Thyroid gland (tissue), 4 donors: ENCODE results near the gene CX3CR1. TPM values are rescaled to one million over a fixed set of nuclear protein-coding genes. Genes with fewer than 3 reads are reported as not detected.

Experiments used
- DNase-seq, 2 donors: peaks; one replicate each; pipeline ENCODE4 v3.0.0-alpha.2; 2019
- H3K27ac ChIP-seq, 3 donors: fragments of 200-600 bp; sonication (generic); 1 replicate in 2 of 3; 2 replicates in 1 of 3; pipeline ENCODE4 v1.5.1; 2016 to 2019; ENCODE audit warnings: mild to moderate bottlenecking in 1 of 3, moderate library complexity in 1 of 3
- H3K27me3 ChIP-seq: fragments of 200-600 bp; sonication (generic); one replicate; pipeline ENCODE4 v1.5.1; 2019
- H3K36me3 ChIP-seq, 2 donors: fragments of 200-600 bp; sonication (generic); one replicate each; pipeline ENCODE4 v1.5.1; 2016 to 2019
- H3K4me1 ChIP-seq, 2 donors: fragments of 200-600 bp; sonication (generic); one replicate each; pipeline ENCODE4 v1.5.1; 2017 to 2019
- H3K4me3 ChIP-seq, 3 donors: fragments of 200-600 bp; sonication (generic); replicated peaks in 1 of 3; 1 replicate in 2 of 3; 2 replicates in 1 of 3; pipeline ENCODE4 v1.5.1; 2016; ENCODE audit warnings: mild to moderate bottlenecking in 1 of 3
- H3K9me3 ChIP-seq: fragments of 200-600 bp; sonication (generic); one replicate; pipeline ENCODE4 v1.5.1; 2017
- POLR2A ChIP-seq, 2 donors: fragments of 450-650 bp; IDR thresholded peaks; one replicate each; pipeline ENCODE4 v1.6.1; 2017; ENCODE audit warnings: antibody characterized with exemption in 2 of 2, mild to moderate bottlenecking in 2 of 2, moderate library complexity in 1 of 2
- WGBS, 2 donors: methylation state at CpG; one replicate each; pipeline ENCODE4 v1.1.5; 2017; 5-methylcytosine and 5-hydroxymethylcytosine counted together
- intact Hi-C: fragments of 100-400 bp; cut with DNase I; formaldehyde crosslinking; loops from one replicate; pipeline ENCODE4 v1.15.1; 2023
- total RNA-seq, 4 donors: library from RNA; depleted of rRNA; stranded (reverse); fragments of >200 nt; gene quantifications; one replicate each; pipeline ENCODE4 v1.2.3, GENCODE V29; 2016
- TF ChIP-seq, protein P1 (sequence below), 6 experiments: fragments of 200-600 bp in 3 of 6; fragments of 450-650 bp in 3 of 6; sonication (generic) in 3 of 6; IDR thresholded peaks; one replicate each; pipeline ENCODE4 v1.5.1; 2016 to 2019; ENCODE audit warnings: antibody characterized with exemption in 6 of 6, mild to moderate bottlenecking in 2 of 6, inconsistent platforms in 1 of 6, moderate library complexity in 1 of 6

The CX3CR1 gene, protein sequence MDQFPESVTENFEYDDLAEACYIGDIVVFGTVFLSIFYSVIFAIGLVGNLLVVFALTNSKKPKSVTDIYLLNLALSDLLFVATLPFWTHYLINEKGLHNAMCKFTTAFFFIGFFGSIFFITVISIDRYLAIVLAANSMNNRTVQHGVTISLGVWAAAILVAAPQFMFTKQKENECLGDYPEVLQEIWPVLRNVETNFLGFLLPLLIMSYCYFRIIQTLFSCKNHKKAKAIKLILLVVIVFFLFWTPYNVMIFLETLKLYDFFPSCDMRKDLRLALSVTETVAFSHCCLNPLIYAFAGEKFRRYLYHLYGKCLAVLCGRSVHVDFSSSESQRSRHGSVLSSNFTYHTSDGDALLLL
- 1 to 10 TPM in 2 of 4 donors, under 1 TPM in 1, not detected in 1; 0.27 to 1.9 (median 1.1) TPM for total RNA-seq

DNA sequence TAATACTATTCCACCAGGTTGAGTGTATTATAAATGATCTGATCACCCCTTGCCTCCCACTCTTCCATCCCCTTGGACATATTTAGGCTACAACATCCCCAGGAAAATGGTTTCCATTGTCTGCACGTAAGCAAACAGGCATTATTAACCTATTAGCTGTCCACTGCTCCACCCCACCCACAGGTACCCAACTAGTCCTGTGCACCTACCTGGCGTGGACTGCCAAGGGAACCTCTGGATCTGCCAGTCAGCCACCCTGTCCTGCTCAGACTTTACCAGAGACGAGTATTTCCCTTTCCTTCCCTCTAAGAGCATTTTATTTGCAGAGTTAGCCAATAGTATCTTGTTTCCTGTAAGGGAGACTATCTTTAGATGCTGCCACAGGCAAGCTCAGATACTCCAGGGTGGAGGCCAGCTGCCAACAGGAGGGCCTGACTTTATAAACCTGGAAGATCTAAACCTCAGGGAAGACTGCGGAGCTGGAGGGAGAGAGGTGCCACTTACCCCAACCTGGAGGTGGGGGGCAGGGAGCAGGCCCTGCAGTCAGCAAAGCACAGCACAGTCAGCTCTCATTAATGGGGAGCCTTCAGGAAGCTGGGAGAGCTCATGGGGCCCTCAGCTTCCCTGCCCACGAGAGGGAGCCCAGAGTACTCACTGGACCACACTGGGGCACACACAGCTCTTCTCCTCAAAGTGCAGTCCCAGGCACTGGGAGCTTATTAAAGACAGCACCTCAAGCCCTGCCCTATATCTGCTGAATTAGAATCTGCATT lies at the start of gene CX3CR1:
TSS of gene CX3CR1 (minus strand) at position 292 of the 773 bp plus-strand sequence. CDS start 13,527 bp downstream, outside the sequence.
- 50 to 74% methylated on average over 4 to 5 of the region's 5 CpGs for WGBS, 2 donors
- no peaks in the 10 kb centered on the region for H3K36me3 ChIP-seq
- no peaks in the 10 kb centered on the region for H3K4me1 ChIP-seq
- H3K4me3 ChIP-seq = no peak within 1 kb of the TSS
- no peak for TF ChIP-seq POLR2A (IDR thresholded peaks at IDR 0.05)
- TF ChIP-seq, protein P1, sequence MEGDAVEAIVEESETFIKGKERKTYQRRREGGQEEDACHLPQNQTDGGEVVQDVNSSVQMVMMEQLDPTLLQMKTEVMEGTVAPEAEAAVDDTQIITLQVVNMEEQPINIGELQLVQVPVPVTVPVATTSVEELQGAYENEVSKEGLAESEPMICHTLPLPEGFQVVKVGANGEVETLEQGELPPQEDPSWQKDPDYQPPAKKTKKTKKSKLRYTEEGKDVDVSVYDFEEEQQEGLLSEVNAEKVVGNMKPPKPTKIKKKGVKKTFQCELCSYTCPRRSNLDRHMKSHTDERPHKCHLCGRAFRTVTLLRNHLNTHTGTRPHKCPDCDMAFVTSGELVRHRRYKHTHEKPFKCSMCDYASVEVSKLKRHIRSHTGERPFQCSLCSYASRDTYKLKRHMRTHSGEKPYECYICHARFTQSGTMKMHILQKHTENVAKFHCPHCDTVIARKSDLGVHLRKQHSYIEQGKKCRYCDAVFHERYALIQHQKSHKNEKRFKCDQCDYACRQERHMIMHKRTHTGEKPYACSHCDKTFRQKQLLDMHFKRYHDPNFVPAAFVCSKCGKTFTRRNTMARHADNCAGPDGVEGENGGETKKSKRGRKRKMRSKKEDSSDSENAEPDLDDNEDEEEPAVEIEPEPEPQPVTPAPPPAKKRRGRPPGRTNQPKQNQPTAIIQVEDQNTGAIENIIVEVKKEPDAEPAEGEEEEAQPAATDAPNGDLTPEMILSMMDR (IDR thresholded peaks at IDR 0.05) = no peak
- H3K27me3 ChIP-seq = no peaks in the 10 kb centered on the region
- H3K27ac ChIP-seq = no peak within 1 kb of the TSS
- intact Hi-C loops = loop anchor here (5.0 kb wide), 1 partner anchor 158 kb away; no protein-coding TSS in a partner anchor
- no peaks in the 10 kb centered on the region for H3K9me3 ChIP-seq
- DNase-seq = no peak

DNA sequence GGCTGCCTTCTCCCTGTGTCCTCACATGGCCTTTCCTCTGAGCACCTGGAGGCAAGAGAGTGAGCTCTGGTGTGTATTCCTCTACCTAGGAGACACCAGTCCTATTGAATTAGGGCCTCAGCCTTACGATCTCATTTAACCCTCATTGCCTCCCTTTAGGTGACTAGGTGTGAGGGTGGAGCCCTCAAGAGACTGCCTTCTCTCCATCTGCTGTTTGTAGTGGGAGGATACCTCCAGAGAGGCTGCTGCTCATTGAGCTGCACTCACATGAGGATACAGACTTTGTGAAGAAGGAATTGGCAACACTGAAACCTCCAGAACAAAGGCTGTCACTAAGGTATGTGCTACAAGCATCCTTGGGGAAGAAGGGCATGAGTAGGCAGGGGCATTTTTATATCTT lies 49.7 kb upstream of the CX3CR1 start, which contains the start of gene CCR8:
TSS of gene CCR8 (plus strand) at position 217 of the 400 bp plus-strand sequence. CDS start 2,623 bp downstream, outside the sequence.
- H3K36me3 ChIP-seq = no peaks in the 10 kb centered on the region
- H3K4me1 ChIP-seq = no peaks in the 10 kb centered on the region
- WGBS, 2 donors = 86 to 92% methylated on average over 1 of the region's 1 CpG
- intact Hi-C loops = no loop called here
- no peak within 1 kb of the TSS for H3K27ac ChIP-seq
- TF ChIP-seq, protein P1 (IDR thresholded peaks at IDR 0.05) = no peak
- TF ChIP-seq POLR2A (IDR thresholded peaks at IDR 0.05) = no peak
- H3K9me3 ChIP-seq = no peaks in the 10 kb centered on the region
- no peaks in the 10 kb centered on the region for H3K27me3 ChIP-seq
- DNase-seq = no peak
- no peak within 1 kb of the TSS for H3K4me3 ChIP-seq

DNA sequence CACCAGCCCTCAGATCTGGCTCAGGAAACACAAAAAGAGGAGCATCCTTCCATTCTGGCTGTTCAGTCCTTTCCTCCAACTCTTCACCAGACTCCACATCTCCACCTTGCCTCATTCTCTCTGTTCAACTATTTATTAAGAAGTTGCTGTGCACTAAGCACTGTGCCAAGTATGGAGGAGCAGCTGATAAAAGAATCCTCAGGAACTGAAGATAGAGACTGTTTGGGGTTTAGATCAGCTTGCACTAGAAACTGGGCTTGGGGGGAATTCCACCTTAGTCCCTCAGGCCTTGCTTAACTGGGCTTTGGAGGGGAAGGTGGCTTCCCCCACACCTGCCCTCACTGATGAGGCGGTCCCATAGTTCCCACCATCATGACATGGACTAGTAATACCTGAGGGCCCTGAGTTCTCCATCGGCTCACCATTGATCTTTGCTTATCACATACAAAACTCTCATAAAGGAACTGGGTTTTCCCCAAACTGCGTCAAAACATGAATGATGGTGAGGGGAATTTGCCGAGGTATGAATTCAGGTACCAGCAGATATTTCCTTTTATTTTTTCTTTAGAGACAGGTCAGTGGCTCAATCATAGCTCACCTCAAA lies 48.0 kb upstream of the CX3CR1 start:
- 95 to 98% methylated on average over 4 of the region's 4 CpGs for WGBS, 2 donors
- Histone ChIP-seq H3K9me3 (no peaks in the 10 kb centered on the region), H3K27me3 (no peaks in the 10 kb centered on the region), H3K36me3 (no peaks in the 10 kb centered on the region), H3K4me1 (no peaks in the 10 kb centered on the region), H3K4me3 (no peak overlapping the region), H3K27ac (no peak overlapping the region)
- DNase-seq = no peak
- intact Hi-C loops = no loop called here
- TF ChIP-seq, protein P1 (IDR thresholded peaks at IDR 0.05) = no peak
- TF ChIP-seq POLR2A (IDR thresholded peaks at IDR 0.05) = no peak

DNA sequence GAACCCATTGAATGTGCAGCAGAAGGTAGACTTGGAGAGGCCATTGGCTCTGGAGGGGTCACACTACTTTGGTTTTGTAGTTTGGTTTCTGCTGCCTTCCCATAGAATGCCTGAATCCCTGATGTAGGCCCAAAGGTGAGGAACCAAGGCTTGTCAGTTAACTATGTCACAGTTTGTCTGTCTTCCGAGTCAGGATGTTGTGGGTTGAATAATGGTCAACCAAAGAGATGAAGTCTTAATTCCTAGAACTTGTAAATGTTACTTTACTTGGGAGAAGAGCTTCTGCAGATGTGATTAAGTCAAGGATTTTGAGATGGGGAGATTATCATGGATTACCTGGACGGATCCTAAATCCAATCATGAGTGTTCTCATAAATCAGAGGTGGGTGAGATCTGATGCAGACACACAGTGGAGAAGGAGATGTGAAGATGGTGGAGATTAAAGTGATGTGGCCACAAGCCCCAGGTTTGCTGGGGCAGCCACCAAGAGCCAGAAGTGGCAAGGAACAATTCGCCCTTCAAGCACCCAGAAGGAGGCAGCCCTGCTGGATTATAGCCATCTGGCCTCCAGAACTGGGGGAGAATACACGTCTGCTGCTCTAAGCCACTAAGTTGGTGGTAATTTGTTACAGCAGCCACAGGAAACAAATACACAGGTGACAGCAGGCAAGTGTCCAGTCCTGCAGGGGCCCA lies 47.4 kb upstream of the CX3CR1 start:
- Histone ChIP-seq H3K27me3 (no peaks in the 10 kb centered on the region), H3K4me3 (no peak overlapping the region), H3K4me1 (no peaks in the 10 kb centered on the region), H3K9me3 (no peaks in the 10 kb centered on the region), H3K27ac (no peak overlapping the region), H3K36me3 (no peaks in the 10 kb centered on the region)
- WGBS, 2 donors = 86 to 88% methylated on average over 4 of the region's 4 CpGs
- no peak for DNase-seq
- no peak for TF ChIP-seq POLR2A (IDR thresholded peaks at IDR 0.05)
- TF ChIP-seq, protein P1 (IDR thresholded peaks at IDR 0.05) = no peak
- intact Hi-C loops = no loop called here
